T follicular helper cell (primary cell): ENCODE measurements around the gene NPHP4.
"Not testable (repeated sequence)": the region's sequence is repeated elsewhere in the genome, so short reads cannot be mapped to it uniquely, and the experiment has no call there.

Source experiments
- DNase-seq: peaks from one replicate; pipeline ENCODE4 v3.0.0-alpha.2; 2020; ENCODE audit warnings: low read depth

Gene NPHP4

GRCh38 chr1:5934058-5934884 is 58.0 kb downstream of the NPHP4 start:
- DNase-seq, result no peak

- DNase-seq, result no peak
These were observed 58.6 kb downstream of the NPHP4 start for GRCh38 chr1:5933676-5934057.

- DNase-seq, result no peak
These were observed 59.2 kb downstream of the NPHP4 start for GRCh38 chr1:5933050-5933449.

GRCh38 chr1:5928714-5929400 is 63.4 kb downstream of the NPHP4 start:
- DNase-seq, result no peak

GRCh38 chr1:5927506-5928370 is 64.5 kb downstream of the NPHP4 start:
- no peak for DNase-seq

- DNase-seq, result no peak
These were observed 65.4 kb downstream of the NPHP4 start for GRCh38 chr1:5926686-5927435.

- not testable (repeated sequence) for DNase-seq
These were observed 69.4 kb downstream of the NPHP4 start for GRCh38 chr1:5922700-5923330.

GRCh38 chr1:5921671-5922070 is 70.6 kb downstream of the NPHP4 start:
- DNase-seq, result no peak

GRCh38 chr1:5921129-5921528 is 71.1 kb downstream of the NPHP4 start:
- no peak for DNase-seq

- DNase-seq, result no peak
These were observed 72.0 kb downstream of the NPHP4 start for GRCh38 chr1:5920201-5920600.

- no peak for DNase-seq
These were observed 74.0 kb downstream of the NPHP4 start for GRCh38 chr1:5918275-5918649.

GRCh38 chr1:5917591-5918274 is 74.5 kb downstream of the NPHP4 start:
- no peak for DNase-seq

- DNase-seq, result no peak
These were observed 75.0 kb downstream of the NPHP4 start for GRCh38 chr1:5917281-5917590.

- no peak for DNase-seq
These were observed 75.5 kb downstream of the NPHP4 start for GRCh38 chr1:5916572-5917280.

- DNase-seq, result no peak
These were observed 76.3 kb downstream of the NPHP4 start for GRCh38 chr1:5915587-5916571.

GRCh38 chr1:5914676-5915365 is 77.4 kb downstream of the NPHP4 start:
- no peak for DNase-seq

GRCh38 chr1:5913876-5914275 is 78.3 kb downstream of the NPHP4 start:
- DNase-seq, result no peak

- no peak for DNase-seq
These were observed 79.0 kb downstream of the NPHP4 start for GRCh38 chr1:5913078-5913845.
